Measurements from ENCODE around the gene TCEANC.
A peak's percentile ranks its signal among the peaks of the same experiment; 100 is the strongest.
"Not testable (repeated sequence)": the region's sequence is repeated elsewhere in the genome, so short reads cannot be mapped to it uniquely, and the experiment has no call there.

The TCEANC gene, protein sequence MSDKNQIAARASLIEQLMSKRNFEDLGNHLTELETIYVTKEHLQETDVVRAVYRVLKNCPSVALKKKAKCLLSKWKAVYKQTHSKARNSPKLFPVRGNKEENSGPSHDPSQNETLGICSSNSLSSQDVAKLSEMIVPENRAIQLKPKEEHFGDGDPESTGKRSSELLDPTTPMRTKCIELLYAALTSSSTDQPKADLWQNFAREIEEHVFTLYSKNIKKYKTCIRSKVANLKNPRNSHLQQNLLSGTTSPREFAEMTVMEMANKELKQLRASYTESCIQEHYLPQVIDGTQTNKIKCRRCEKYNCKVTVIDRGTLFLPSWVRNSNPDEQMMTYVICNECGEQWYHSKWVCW

DNA sequence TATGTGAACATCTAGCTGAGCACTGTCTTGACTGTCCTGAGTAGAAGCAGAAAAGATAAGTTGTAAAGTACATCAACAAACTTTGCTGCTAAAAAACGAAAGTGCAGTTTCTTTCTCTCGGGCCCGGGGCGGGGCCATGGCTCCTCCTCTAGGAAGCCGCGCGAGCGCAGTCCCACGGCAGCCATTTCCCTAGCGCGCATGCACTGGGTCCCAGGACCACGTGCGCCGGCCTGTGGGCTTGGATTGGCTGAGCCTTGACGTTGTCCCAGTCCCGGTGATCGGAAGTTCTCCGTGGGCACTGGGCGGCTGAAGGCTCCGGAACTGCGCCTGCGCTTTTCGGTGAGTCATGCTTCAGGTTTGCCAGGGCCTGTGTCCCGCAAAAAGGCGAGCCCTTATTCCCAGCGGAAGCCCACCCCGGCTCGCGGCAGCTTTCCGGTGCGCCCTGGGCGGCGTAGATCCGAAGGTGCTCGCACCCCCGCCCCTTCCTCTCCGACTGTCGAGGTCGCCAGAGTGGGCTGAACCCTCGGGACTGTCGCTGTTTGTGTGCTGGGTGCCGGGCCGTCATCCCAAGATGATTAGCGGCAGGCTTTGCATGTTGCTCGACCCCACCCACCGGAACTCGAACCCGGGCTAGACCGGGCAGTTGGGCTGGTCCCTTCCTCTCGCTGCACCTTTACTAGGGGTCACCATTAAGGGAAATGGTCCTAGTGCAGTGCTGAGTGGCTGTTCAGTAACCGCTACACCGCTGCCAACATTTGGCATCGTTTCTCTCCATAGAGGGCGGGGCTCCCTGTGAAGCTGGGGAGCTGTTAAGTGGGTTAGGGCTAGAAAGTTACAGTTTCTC is at the start of gene TCEANC:
Gene TCEANC, plus strand, starts transcription at position 292 of the 844 bp plus-strand sequence. CDS start 9,368 bp downstream, outside the sequence.
- peak; percentile 96 for DNase-seq (ENCODE audit: low spot score)

DNA sequence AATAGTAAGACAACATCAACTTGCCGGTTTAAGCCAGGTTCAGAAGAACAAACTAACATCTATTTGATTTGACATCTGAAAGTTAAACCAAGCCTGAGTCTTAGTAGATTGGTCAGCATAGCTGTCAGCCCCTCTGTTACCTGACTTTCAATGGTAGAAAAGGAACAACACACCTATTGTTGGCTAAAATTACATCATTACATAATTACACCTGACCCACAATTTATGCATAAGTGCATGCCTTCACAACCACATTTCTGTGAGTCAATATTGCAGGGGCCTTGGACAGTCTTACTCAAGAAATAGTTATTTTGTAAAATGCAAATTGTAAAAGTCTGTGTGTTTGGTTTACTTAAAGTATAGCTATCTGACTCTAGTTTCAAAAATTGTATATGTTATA is 47.3 kb upstream of the TCEANC start:
- DNase-seq (ENCODE audit: low spot score) = peak; percentile 61

DNA sequence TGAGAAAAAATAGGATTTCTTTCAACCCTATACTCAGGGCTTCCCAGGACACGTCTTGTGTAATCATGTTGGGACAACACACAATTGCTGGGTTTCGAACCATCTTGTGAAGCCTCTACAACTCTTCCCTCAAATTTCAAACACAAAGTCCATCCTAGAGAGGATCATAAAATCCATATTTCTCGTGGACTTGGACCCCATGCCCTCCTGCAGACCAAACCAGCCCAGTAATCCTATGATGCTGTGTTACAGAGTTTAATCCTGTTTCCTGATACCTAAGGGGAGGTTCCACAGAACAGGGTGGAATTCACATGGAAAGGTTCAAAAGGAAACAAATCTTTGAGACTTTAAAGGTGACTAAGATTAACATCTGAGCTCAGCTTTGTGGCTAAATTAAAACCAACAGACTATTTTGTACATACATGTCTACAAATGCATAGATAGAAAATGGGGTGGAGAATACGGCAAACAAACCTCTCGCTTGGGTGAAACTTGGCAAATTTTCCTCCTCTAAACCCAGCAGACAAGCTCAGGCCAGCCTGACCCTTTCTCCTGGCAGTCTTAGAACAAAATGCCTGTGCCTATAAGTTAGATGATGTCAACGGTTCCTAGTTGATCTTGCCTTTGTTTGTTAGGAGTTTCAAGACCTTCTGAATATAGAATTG is 45.5 kb upstream of the TCEANC start:
- no peak for DNase-seq (ENCODE audit: low spot score)

DNA sequence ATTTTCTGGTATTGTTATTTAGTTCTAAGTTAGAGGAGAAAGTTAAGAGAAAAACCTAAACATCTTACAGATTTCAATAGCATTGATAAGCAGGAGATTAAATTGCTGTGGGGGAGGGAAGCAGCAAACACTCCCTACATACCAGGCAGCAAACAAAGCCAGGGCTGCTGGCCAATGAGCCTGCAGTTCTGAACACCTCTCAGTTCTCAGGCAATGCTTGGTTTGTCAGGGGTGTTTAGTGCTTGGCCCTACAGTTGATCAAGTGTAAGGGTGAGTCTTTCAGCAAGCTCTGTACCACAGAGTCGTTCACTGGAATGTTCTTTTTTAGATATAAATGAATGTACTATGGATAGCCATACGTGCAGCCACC is 45.0 kb upstream of the TCEANC start:
- no peak for DNase-seq (ENCODE audit: low spot score)

DNA sequence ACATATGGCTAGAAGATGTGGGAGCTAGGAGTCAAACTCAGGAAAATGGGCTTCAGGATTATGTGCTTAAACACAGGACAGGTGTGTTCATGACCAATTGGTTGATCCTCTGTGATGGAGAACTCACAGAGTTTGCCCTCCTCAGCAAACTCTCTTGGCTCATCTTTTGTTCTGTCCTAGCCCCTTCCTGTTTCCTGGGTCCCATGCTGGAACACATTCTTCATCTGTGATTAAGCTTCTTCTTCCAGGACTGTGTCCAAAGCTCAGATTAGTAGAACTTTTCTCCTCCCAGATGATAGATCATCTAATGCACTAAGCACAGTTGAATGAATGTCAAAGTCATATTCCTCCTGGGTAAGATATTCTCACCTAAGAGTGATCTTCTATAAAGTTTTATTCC is 38.8 kb upstream of the TCEANC start:
- DNase-seq (ENCODE audit: low spot score) = no peak

DNA sequence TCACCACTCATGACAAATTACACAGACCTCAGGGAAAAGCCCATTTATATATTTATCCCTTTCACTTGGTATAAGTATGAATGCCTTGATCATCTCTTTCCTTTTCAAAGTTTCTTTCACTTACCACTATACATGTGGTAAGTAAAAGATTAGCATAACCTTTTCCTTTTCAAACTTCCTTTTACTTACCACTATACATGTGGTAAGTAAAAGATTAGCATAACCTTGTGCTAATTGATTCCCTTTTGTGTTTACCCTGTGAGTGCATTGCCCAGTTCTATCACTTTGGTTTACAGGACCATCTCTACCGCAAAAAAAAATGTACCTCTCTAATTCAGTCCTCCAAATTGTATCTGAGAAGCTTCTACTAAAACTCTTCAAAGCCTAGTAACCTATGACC is 32.7 kb upstream of the TCEANC start:
- no peak for DNase-seq (ENCODE audit: low spot score)

DNA sequence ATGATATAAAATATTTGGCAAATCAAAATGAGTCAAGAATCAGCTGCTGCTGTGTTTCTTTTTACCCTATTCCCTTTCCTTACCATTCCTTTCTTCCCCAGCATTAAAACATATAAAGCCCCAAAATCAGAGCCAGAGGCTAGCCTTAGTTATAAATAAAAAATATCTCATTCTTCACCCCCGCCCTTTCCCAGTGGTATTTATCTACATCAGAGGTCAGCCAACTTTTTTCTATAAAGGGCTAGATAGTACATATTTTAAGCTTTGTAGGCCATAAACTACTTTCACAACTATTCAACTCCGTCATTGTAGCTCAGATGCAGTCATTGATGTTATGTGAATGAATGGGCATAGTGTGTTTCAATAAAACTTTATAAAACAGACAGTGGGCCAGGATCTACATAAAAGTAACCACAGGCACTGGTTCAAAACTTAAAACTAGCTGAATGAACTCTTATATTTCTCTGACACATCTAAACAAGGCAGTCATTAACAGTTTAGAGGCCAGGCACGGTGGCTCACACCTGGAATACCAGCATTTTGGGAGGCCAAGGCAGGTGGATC is 30.5 kb upstream of the TCEANC start:
- no peak for DNase-seq (ENCODE audit: low spot score)

DNA sequence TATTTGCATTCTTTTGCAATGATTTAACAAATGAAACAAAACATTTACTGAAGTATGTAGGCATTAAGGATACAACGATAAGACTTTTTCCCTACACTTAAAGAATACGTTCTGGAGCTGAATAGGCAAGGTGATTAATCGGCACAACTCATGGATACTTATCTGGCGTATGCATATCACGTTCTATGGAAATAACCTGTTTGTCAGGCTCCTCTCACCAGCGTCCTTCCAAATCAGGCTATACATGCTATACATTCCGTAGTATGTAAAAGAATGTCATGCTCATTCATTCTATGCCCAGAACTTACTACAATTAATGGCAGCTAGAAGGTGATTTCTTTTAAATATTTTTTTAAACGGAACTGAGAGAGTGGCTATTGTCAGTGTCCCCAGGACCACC is 25.6 kb upstream of the TCEANC start:
- no peak for DNase-seq (ENCODE audit: low spot score)

DNA sequence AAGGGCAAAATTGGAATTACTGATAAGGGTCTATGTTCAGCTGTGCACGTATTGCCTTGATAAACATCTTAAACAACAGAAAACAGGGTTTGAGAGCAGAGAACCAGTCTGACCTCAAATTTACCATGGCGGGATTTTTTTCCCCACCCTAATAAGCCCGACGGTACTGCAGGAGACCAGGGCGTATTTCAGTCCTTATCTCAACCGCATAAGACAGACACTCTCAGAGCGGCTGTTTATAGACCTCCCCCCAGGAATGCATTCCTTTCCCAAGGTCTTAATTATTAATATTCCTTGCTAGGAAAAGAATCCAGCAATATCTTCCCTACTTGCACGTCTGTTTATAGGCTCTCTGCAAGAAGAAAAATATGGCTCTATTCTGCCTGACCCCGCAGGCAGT is 15.7 kb upstream of the TCEANC start:
- not testable (repeated sequence) for DNase-seq (ENCODE audit: low spot score)

DNA sequence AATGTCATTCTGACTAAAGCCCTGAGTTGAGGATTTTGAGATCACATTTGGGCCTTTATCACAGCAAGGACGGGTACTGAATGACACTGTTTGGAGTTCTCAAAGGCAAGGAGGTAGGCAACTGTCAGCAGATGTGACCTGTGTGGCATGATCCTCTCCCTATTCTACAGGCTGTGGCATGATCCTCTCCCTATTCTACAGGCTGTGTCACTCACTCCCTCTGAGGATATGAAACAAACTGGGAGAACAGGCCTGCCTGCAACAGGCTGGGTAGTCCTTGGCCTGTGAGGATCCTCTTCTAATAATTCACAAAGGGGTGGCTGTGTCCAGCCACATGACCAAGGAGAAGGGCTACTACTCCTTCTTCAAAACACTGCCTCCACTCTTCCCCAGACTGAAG is 14.9 kb upstream of the TCEANC start:
- no peak for DNase-seq (ENCODE audit: low spot score)

DNA sequence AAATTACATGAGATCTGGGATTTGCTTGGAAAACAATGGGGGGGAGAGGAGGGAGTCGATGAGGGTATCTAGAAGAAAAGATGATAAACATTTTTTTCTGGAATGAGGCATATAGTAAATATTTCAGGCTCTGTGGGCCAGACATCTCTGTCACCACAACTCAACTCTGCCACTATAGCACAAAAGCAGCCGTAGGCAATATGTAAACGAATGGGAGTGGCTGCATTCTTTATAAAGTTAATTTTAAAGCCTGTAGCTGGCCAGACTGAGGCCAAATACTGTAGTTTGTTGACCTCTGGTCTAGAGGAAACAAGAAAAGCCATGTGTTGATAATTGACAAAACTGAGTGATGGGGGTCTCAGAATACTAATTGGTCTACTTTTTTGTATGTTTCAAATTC is 14.1 kb upstream of the TCEANC start:
- DNase-seq (ENCODE audit: low spot score) = no peak

DNA sequence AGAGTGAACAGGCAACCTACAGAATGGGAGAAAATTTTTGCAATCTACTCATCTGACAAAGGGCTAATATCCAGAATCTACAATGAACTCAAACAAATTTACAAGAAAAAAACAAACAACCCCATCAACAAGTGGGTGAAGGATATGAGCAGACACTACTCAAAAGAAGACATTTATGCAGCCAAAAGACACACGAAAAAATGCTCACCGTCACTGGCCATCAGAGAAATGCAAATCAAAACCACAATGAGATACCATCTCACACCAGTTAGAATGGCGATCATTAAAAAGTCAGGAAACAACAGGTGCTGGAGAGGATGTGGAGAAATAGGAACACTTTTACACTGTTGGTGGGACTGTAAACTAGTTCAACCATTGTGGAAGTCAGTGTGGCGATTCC is 11.3 kb upstream of the TCEANC start:
- DNase-seq (ENCODE audit: low spot score) = not testable (repeated sequence)

DNA sequence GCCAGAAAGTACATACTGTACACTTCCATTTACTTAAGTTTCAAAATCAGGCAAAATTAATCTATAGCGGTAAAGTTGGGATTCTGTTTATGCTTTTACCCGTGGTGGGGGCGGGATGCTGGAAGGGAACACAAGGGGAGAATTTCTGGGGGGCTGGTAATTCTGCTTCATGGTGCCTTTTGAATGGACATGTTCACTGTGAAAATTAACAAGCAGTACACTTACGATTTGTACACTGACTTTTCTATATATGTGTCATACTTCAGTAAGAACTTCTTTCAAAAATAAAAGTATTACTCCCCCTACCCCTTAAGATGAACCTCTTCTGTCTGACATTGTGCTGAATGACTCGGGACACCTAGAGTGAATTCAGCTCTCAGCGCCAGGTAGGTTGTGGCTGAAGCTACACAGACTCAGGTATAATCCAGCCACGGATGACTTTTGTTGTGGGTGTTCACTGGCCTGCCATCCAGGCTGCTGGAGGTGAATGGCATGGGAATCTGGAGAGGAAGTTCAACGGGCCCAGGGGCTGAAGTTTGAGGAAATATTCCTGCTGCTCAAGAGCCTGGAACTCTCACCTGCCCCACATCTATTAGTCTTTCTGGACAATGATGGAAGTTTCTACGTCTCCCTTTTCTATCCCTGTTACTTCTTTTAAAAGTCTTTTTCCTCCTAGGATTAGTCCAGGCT is 7.3 kb upstream of the TCEANC start:
- no peak for DNase-seq (ENCODE audit: low spot score)

DNA sequence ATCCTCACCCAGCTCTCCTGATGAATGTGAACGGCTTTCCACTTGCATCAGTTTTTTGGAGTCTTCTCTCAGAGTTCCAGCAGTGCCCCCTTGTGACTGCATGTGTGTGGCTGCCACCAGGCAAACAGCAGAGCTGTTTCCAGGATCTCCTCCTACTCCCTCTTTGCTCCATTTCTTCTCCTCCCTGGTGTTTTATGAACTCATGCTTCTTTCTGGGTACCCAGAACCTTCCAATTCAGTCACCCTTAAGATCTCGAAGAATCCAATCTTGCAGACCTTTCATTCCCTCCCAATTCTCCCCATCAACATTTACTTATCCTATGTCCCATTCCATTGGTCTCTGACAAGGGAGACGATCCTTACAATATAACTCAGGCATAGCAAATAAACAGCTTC is 6.8 kb upstream of the TCEANC start:
- peak; percentile 64 for DNase-seq (ENCODE audit: low spot score)

DNA sequence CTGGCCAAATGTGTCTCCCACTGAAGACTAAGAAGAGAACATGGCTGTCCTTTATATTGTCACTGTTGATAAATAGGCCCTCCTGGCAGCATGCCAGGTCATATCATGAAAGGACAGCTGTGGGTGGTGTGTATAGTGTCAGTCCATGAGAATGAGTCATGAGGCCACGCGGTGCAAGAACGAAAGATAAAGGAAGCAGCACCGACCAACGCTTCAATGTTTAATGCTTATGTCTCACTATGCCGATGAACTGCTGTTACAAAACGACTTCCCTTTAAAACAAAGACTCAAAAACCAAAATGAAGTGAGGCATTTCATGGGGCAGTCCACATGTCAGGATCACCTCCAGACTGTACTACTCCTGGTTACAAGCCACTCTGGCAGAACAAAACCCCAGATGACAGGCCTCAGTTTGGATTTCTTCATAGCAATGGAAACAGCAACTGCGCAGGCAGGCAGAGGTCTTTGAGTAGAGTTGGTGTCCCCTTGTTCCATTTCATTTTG is 5.2 kb upstream of the TCEANC start:
- DNase-seq (ENCODE audit: low spot score) = peak; percentile 93

DNA sequence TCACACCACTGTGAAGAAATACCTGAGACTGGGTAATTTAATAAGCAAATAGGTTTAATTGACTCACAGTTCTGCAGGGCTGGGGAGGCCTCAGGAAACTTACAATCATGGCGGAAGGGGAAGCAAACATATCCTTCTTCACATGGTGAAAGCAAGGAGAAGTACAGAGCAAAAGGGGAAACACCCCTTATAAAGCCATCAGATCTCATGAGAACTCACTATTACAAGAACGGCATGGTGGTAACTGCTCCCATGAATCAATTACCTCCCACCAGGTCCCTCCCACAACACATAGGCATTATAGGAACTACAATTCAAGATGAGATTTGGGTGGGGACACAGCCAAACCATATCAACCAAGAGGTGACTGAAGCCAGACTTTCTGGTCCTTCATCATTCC is 4.6 kb upstream of the TCEANC start:
- not testable (repeated sequence) for DNase-seq (ENCODE audit: low spot score)

DNA sequence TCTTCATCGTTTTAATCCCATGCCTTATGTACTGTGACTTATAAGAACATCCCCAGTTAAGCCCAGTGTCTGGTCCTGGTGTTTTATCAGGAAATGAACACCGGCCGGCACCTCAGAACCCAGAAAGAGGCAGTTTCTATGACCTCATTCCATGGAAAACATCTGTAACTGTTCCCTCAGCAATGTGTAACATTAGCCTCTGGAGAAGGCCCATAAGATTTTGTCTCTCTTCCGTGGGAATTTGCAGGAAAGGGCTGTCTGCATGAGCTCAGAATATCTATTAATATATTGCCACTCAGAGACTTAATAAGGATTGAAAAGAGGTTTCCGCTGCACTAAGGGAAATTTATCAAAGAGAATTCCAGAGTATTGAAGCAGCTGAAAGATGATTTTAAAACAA is 3.1 kb upstream of the TCEANC start:
- no peak for DNase-seq (ENCODE audit: low spot score)

DNA sequence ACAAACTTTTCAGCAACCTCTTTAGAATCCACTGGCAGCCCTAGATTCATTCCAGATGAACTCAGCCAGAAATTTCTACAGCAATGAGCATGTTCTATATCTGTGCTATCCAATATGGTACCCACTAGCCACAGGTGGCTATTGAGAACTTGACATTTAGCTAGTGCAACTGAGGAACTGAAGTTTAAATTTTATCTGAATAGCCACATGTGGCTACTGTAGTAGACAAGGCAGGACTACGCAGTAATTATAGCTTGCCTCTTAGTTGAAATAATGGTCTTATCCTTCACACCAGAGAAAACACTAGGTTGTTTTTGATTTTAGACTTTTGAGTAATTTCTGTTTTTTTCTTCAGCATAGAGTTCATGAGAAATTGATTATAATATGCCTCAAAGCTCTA is 2.6 kb upstream of the TCEANC start:
- no peak for DNase-seq (ENCODE audit: low spot score)

DNA sequence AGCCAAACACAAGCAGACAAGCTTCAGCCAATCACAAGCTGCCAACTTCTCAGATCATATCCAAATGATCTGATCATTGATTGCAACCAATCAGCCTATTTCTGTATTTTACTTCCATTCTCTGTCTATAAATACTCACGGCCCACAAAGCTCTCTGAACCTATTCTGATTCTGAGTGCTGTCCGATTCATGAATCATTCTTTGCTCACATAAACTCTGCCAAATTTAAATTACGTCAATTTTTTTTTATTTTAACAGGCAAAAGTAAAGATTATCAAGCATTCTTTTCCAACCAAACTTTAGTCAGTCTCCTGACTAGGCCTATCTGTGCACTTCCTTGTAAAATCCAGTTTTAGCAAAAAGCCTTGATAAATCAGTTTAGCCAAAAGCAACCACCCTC is 1.8 kb upstream of the TCEANC start:
- no peak for DNase-seq (ENCODE audit: low spot score)

DNA sequence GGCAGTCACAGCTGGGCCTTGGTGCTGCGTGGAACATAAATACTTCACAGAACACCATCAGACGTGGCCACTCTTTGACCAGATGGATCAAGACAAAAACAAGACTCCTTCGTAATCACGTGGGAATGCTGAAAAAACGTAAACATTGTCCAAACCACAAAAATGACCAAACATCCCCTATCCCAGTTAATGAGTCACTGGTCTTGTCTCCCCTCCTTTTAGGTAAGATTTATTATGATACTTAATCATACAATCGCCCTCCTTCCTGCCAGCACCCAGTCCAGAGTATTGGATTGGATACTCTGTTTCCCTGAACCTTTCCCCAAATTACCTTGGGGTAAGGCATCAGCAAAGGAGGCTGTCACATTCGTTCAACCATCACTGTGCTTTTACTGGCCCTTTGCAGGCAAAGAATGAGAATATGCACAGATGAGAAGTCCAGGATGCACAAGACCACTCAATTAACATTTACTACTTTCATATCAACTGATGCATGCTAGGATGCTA is 601 bp upstream of the TCEANC start:
- peak; percentile 70 for DNase-seq (ENCODE audit: low spot score)

DNA sequence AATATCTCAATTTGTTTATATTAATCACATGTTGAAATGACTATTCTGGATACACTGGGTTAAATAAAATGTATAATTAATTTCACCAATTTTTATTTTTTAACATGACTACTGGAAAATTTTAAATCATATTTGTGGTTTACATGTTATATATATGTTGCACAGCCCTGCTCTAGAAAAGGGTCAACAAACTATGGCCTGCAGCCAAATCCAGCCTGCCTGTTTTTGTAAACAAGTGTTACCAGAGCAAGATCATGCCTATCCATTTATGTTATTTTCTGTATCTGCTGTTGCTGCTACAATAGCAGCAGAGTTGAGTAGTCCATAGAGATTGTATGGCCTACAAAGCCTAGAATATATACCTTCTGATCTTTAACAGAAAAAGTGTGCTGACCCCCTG is 1.2 kb downstream of the TCEANC start:
- DNase-seq (ENCODE audit: low spot score) = no peak

DNA sequence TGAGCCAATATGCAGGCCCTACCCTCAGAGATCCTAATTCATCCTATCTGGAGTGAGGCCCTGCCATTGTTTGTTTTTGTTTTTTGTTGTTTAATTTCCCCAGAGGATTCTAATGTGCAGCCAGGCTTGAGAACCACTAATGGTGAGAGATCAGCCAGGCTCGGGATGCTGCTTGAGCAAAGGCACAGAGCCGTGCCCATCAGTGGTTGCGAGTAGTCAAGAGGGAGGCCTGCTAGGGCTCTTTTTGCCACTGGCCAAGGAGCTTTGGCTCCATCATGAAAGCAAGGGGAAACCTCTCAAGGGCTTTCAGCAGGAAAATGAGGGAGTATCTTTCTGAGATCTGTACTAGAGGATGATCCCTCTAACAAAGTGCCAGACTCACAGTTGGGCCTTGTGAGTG is 2.7 kb downstream of the TCEANC start:
- no peak for DNase-seq (ENCODE audit: low spot score)

Data from SW480 (cell line).